ENCODE measurements around the gene ZFP30.
"Not testable (repeated sequence)": the region's sequence is repeated elsewhere in the genome, so short reads cannot be mapped to it uniquely, and the experiment has no call there.

Gene ZFP30

GRCh38 chr19:37655301-37655688 is at the start of gene ZFP30:
TSS of gene ZFP30 (minus strand) at chr19:37655465. CDS start at chr19:37647822, 7,643 bp downstream.
- DNase-seq (ENCODE audit: low read depth in 2 of 2) = peak; percentile 43 to 57

- DNase-seq (ENCODE audit: low read depth in 2 of 2) = no peak
Measured at GRCh38 chr19:37699057-37699456, 43.8 kb upstream of the ZFP30 start.

- DNase-seq (ENCODE audit: low read depth in 2 of 2) = no peak
Measured at GRCh38 chr19:37698216-37698615, 43.0 kb upstream of the ZFP30 start.

- no peak for DNase-seq (ENCODE audit: low read depth in 2 of 2)
Measured at GRCh38 chr19:37695144-37695899, 40.1 kb upstream of the ZFP30 start.

GRCh38 chr19:37692956-37693620 is 37.8 kb upstream of the ZFP30 start:
- DNase-seq (ENCODE audit: low read depth in 2 of 2) = no peak

- DNase-seq (ENCODE audit: low read depth in 2 of 2) = peak; percentile 56 to 68
Measured at GRCh38 chr19:37691881-37692504, 36.7 kb upstream of the ZFP30 start.

GRCh38 chr19:37683520-37683919 is 28.3 kb upstream of the ZFP30 start:
- DNase-seq (ENCODE audit: low read depth in 2 of 2) = no peak

- DNase-seq (ENCODE audit: low read depth in 2 of 2) = no peak
Measured at GRCh38 chr19:37669450-37669914, 14.2 kb upstream of the ZFP30 start.

GRCh38 chr19:37657157-37657556 is 1.9 kb upstream of the ZFP30 start:
- not testable (repeated sequence) for DNase-seq (ENCODE audit: low read depth in 2 of 2)

- DNase-seq (ENCODE audit: low read depth in 2 of 2) = peak; percentile 56 to 67
Measured at GRCh38 chr19:37655689-37656371, 565 bp upstream of the ZFP30 start.

- no peak for DNase-seq (ENCODE audit: low read depth in 2 of 2)
Measured at GRCh38 chr19:37654629-37655300, 500 bp downstream of the ZFP30 start.

GRCh38 chr19:37654118-37654517 is 1.1 kb downstream of the ZFP30 start:
- DNase-seq (ENCODE audit: low read depth in 2 of 2) = no peak

- DNase-seq (ENCODE audit: low read depth in 2 of 2) = no peak
Measured at GRCh38 chr19:37635076-37636056, 19.9 kb downstream of the ZFP30 start.

GRCh38 chr19:37594982-37595382 is 60.3 kb downstream of the ZFP30 start:
- peak; percentile 24 to 37 for DNase-seq (ENCODE audit: low read depth in 2 of 2)

- DNase-seq (ENCODE audit: low read depth in 2 of 2) = peak; percentile 83 to 86
Measured at GRCh38 chr19:37594304-37594981, 60.8 kb downstream of the ZFP30 start, which contains the start of the genes ZNF540 and ZNF571. TSS of gene ZNF540 (plus strand) at chr19:37594876. CDS start at chr19:37598448, 3,572 bp downstream. TSS of gene ZNF571 (minus strand) at chr19:37594792. CDS start at chr19:37586676, 8,116 bp downstream.

GRCh38 chr19:37593996-37594303 is 61.3 kb downstream of the ZFP30 start:
- DNase-seq (ENCODE audit: low read depth in 2 of 2) = no peak

GRCh38 chr19:37583340-37583739 is 71.9 kb downstream of the ZFP30 start:
- DNase-seq (ENCODE audit: low read depth in 2 of 2) = no peak

- DNase-seq (ENCODE audit: low read depth in 2 of 2) = no peak
Measured at GRCh38 chr19:37572203-37572602, 83.1 kb downstream of the ZFP30 start.

GRCh38 chr19:37565370-37565669 is 89.9 kb downstream of the ZFP30 start:
- no peak for DNase-seq (ENCODE audit: low read depth in 2 of 2)
